Measurements from ENCODE around the gene TMEM161A.
"Not testable (repeated sequence)": the region's sequence is repeated elsewhere in the genome, so short reads cannot be mapped to it uniquely, and the experiment has no call there.

The TMEM161A gene

GRCh38 chr19:19120308-19121231, 17.7 kb downstream of the TMEM161A start:
- no peak for DNase-seq

- no peak for DNase-seq
These were observed 18.7 kb downstream of the TMEM161A start for GRCh38 chr19:19119325-19120237.

GRCh38 chr19:19115954-19116353, 22.3 kb downstream of the TMEM161A start:
- no peak for DNase-seq

- no peak for DNase-seq
These were observed 25.1 kb downstream of the TMEM161A start for GRCh38 chr19:19113040-19113626.

GRCh38 chr19:19111967-19112580, 26.2 kb downstream of the TMEM161A start:
- DNase-seq: no peak

GRCh38 chr19:19111136-19111835, 27.0 kb downstream of the TMEM161A start:
- no peak for DNase-seq

GRCh38 chr19:19110410-19111135, 27.7 kb downstream of the TMEM161A start:
- DNase-seq: no peak

GRCh38 chr19:19109601-19110000, 28.7 kb downstream of the TMEM161A start:
- DNase-seq: no peak

GRCh38 chr19:19107654-19108053, 30.6 kb downstream of the TMEM161A start:
- no peak for DNase-seq

- DNase-seq: not testable (repeated sequence)
These were observed 31.3 kb downstream of the TMEM161A start for GRCh38 chr19:19106938-19107337.

GRCh38 chr19:19106056-19106551, 32.2 kb downstream of the TMEM161A start:
- DNase-seq: no peak

GRCh38 chr19:19105365-19106055, 32.8 kb downstream of the TMEM161A start:
- no peak for DNase-seq

GRCh38 chr19:19103167-19103566, 35.1 kb downstream of the TMEM161A start:
- no peak for DNase-seq

- DNase-seq: not testable (repeated sequence)
These were observed 35.7 kb downstream of the TMEM161A start for GRCh38 chr19:19102566-19102965.

- no peak for DNase-seq
These were observed 36.7 kb downstream of the TMEM161A start for GRCh38 chr19:19101540-19101939.

- DNase-seq: no peak
These were observed 39.3 kb downstream of the TMEM161A start for GRCh38 chr19:19098703-19099632.

- no peak for DNase-seq
These were observed 40.1 kb downstream of the TMEM161A start for GRCh38 chr19:19098084-19098702.
